ENCODE results near the gene CNNM2. TPM values are rescaled to one million over a fixed set of nuclear protein-coding genes. Genes with fewer than 3 reads are reported as not detected.
"Not testable (repeated sequence)": the region's sequence is repeated elsewhere in the genome, so short reads cannot be mapped to it uniquely, and the experiment has no call there.

CNNM2 gene
- total RNA-seq, 6 experiments from 2014 or later = 5.2 to 7.6 (median 6.5) TPM

- TF ChIP-seq CTCF (IDR thresholded peaks at IDR 0.05) (no peak), POLR2A (IDR thresholded peaks at IDR 0.05) (no peak)
- Histone ChIP-seq H3K36me3 (no peaks in the 10 kb centered on the region), H3K27me3 (no peaks in the 10 kb centered on the region), H3K4me1 (no peaks in the 10 kb centered on the region), H3K9me3 (no peaks in the 10 kb centered on the region), H3K4me3 (no peak overlapping the region), H3K27ac (no peak overlapping the region)
- DNase-seq (no peak), ATAC-seq (peak in 1 of 4 donors; percentile 81)
- intact Hi-C loops (cut with DNase I) = no loop called here
- WGBS (ENCODE audit: insufficient coverage, low coverage, low lambda C conversion rate, missing lambda C conversion rate) = 33% methylated on average over 1 of the region's 1 CpG
Observed at GRCh38 chr10:102997998-102998397, 79.9 kb downstream of the CNNM2 start.

GRCh38 chr10:102998399-102998907 is 80.4 kb downstream of the CNNM2 start:
- no peak for DNase-seq
- Histone ChIP-seq H3K27ac (no peak overlapping the region), H3K9me3 (no peaks in the 10 kb centered on the region), H3K4me3 (no peak overlapping the region), H3K27me3 (no peaks in the 10 kb centered on the region), H3K36me3 (no peaks in the 10 kb centered on the region), H3K4me1 (no peaks in the 10 kb centered on the region)
- no peak for TF ChIP-seq POLR2A (IDR thresholded peaks at IDR 0.05)
- no peak for TF ChIP-seq CTCF (IDR thresholded peaks at IDR 0.05)
- intact Hi-C loops (cut with DNase I) = no loop called here
- ATAC-seq = no peak
- WGBS (ENCODE audit: insufficient coverage, low coverage, low lambda C conversion rate, missing lambda C conversion rate) = 94% methylated on average over 5 of the region's 7 CpGs

- H3K4me1 ChIP-seq; DNase-seq; H3K27me3 ChIP-seq; H3K4me3 ChIP-seq; intact Hi-C loops (cut with DNase I); ATAC-seq; H3K9me3 ChIP-seq; H3K27ac ChIP-seq; H3K36me3 ChIP-seq: not testable (repeated sequence)
- WGBS (ENCODE audit: insufficient coverage, low coverage, low lambda C conversion rate, missing lambda C conversion rate) = 100% methylated on average over 5 of the region's 7 CpGs
Observed at GRCh38 chr10:103000050-103000449, 82.0 kb downstream of the CNNM2 start.

GRCh38 chr10:103007017-103007416 is 88.9 kb downstream of the CNNM2 start:
- no peaks in the 10 kb centered on the region for H3K36me3 ChIP-seq
- no peak overlapping the region for H3K27ac ChIP-seq
- no peaks in the 10 kb centered on the region for H3K4me1 ChIP-seq
- H3K4me3 ChIP-seq = no peak overlapping the region
- intact Hi-C loops (cut with DNase I) = no loop called here
- H3K27me3 ChIP-seq = no peaks in the 10 kb centered on the region
- ATAC-seq = no peak
- H3K9me3 ChIP-seq = no peaks in the 10 kb centered on the region
- WGBS (ENCODE audit: insufficient coverage, low coverage, low lambda C conversion rate, missing lambda C conversion rate) = 79% methylated on average over 4 of the region's 5 CpGs
- TF ChIP-seq POLR2A (IDR thresholded peaks at IDR 0.05) = no peak
- TF ChIP-seq CTCF (IDR thresholded peaks at IDR 0.05) = no peak
- DNase-seq = no peak

GRCh38 chr10:103013416-103013815 is 95.3 kb downstream of the CNNM2 start:
- intact Hi-C loops (cut with DNase I) = no loop called here
- Histone ChIP-seq H3K9me3 (no peaks in the 10 kb centered on the region), H3K27me3 (no peaks in the 10 kb centered on the region), H3K4me3 (no peak overlapping the region), H3K27ac (no peak overlapping the region), H3K36me3 (no peaks in the 10 kb centered on the region), H3K4me1 (no peaks in the 10 kb centered on the region)
- DNase-seq = no peak
- no peak for TF ChIP-seq POLR2A (IDR thresholded peaks at IDR 0.05)
- no peak for TF ChIP-seq CTCF (IDR thresholded peaks at IDR 0.05)
- 89% methylated on average over 5 of the region's 5 CpGs for WGBS (ENCODE audit: insufficient coverage, low coverage, low lambda C conversion rate, missing lambda C conversion rate)
- no peak for ATAC-seq

All from right lobe of liver (tissue), 6 donors.